Measurements from ENCODE around the gene ITPR1. TPM values are rescaled to one million over a fixed set of nuclear protein-coding genes. Genes with fewer than 3 reads are reported as not detected.
A peak's percentile ranks its signal among the peaks of the same experiment; 100 is the strongest.

The ITPR1 gene
- total and polyA plus RNA-seq, 4 donors, result 30.7 to 294 (median 149) TPM

DNA sequence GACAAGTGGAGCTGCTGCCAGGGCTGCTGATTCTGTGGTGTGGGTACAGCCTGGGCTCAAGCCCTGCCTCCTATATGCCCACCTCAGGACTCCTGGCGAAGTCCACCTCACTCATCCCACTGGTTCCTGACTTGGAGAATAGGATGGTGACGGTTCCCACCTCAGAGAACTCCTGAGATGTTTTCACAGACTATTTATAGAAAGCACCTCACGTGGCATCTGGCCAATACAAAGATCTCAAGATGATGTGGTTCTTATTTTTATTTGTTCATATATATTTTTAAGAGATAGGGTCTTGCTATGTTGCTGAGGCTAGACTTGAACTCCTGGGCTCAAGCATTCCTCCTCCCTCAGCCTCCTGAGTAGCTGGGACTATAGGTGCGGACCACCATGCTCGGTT lies 249.2 kb downstream of the ITPR1 start:
- Histone ChIP-seq H3K36me3 (ENCODE audit: control insufficient read depth in 1 of 2, insufficient read depth in 2 of 2, low read length in 1 of 2) (no peaks in the 10 kb centered on the region), H3K27ac (ENCODE audit: low read depth in 1 of 2, low read length in 2 of 2) (peak overlapping the region; percentile 50 to 72), H3K4me1 (ENCODE audit: control insufficient read depth in 1 of 2, insufficient read depth in 2 of 2, low read length in 2 of 2) (peaks cover 0 to 5% of the 10 kb centered on the region in 2 donors), H3K9me3 (ENCODE audit: control insufficient read depth, low read length) (no peaks in the 10 kb centered on the region), H3K27me3 (ENCODE audit: control insufficient read depth in 1 of 2, insufficient read depth in 2 of 2, low read length in 1 of 2) (no peaks in the 10 kb centered on the region), H3K4me3 (ENCODE audit: low read length in 2 of 2) (no peak overlapping the region)
- intact Hi-C loops (cut with DNase I), result loop anchor here (5.0 to 10.0 kb wide), 2 partner anchors 60 to 282 kb away; no protein-coding TSS in a partner anchor
- 61 to 65% methylated on average over 5 of the region's 5 CpGs for WGBS, 2 donors
- ATAC-seq (ENCODE audit: low FRiP score) (no peak), DNase-seq (no peak)

DNA sequence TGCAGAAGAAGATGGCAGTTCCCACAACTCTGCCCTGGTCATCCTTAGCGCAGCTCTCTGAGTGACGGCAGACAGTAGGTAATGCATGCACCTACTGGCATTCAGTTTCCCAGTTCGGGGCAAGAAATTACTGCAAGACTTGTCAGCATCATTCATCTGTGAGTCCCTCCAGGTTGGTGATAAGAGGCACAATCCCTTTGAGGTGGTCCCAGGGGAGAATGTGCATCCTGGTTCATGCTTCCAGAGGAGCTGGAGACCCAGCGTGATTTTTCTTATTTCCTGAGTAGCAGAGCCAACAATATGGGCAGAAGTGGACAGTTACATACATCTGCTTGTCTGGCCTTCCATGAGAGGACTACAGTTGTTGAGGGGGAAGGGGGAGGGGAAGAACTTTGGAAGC lies 250.2 kb downstream of the ITPR1 start:
- WGBS, 2 donors, result 91 to 93% methylated on average over 4 of the region's 4 CpGs
- Histone ChIP-seq H3K9me3 (ENCODE audit: control insufficient read depth, low read length) (no peaks in the 10 kb centered on the region), H3K4me1 (ENCODE audit: control insufficient read depth in 1 of 2, insufficient read depth in 2 of 2, low read length in 2 of 2) (peaks cover 0 to 5% of the 10 kb centered on the region in 2 donors), H3K36me3 (ENCODE audit: control insufficient read depth in 1 of 2, insufficient read depth in 2 of 2, low read length in 1 of 2) (no peaks in the 10 kb centered on the region), H3K27me3 (ENCODE audit: control insufficient read depth in 1 of 2, insufficient read depth in 2 of 2, low read length in 1 of 2) (no peaks in the 10 kb centered on the region), H3K4me3 (ENCODE audit: low read length in 2 of 2) (no peak overlapping the region), H3K27ac (ENCODE audit: low read depth in 1 of 2, low read length in 2 of 2) (no peak overlapping the region)
- DNase-seq (no peak), ATAC-seq (ENCODE audit: low FRiP score) (no peak)
- intact Hi-C loops (cut with DNase I), result loop anchor here (5.0 to 10.0 kb wide), 2 partner anchors 59 to 281 kb away; no protein-coding TSS in a partner anchor

DNA sequence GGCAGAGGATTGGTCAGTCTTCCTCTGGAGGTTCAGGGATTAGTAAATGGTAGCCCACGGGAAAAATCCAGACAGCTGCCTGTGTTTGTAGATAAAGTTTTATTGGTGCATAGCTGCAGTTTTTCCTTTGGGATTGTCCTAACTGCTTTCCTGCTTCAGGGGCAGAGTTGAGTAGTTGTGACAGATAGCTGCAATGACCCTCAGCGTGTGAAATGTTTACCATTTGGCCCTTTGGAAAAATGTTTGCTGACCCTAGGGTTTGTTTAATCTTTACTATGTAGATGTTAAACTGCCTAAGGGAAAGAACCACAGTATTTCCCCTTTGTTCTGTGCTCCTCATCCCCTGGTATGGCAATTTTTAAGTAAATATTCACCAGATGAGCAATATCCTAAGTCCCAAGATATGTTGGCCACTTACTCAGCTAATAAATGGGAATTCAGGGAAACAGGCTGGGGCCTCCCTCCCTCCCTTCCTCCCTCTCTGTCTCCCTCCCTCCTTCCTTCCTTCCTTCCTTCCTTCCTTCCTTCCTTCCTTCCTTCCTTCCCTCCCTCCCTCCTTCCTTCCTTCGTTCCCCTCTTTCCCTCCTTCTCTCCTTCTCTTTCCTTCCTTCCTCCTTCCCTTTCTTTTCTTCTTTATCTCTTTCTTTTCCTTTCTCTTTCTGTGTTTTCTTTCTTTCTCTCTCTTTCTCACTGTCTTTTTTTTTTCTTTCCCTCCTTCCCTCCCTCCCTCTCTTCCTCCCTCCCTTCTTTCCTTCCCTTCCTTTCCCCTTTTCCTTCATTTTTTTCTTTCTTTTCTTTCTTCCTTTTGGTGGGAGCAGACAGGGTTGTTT lies 251.5 kb downstream of the ITPR1 start:
- DNase-seq (no peak), ATAC-seq (ENCODE audit: low FRiP score) (no peak)
- Histone ChIP-seq H3K4me3 (ENCODE audit: low read length in 2 of 2) (no peak overlapping the region), H3K27ac (ENCODE audit: low read depth in 1 of 2, low read length in 2 of 2) (no peak overlapping the region), H3K4me1 (ENCODE audit: control insufficient read depth in 1 of 2, insufficient read depth in 2 of 2, low read length in 2 of 2) (peaks cover 0 to 5% of the 10 kb centered on the region in 2 donors), H3K36me3 (ENCODE audit: control insufficient read depth in 1 of 2, insufficient read depth in 2 of 2, low read length in 1 of 2) (no peaks in the 10 kb centered on the region), H3K27me3 (ENCODE audit: control insufficient read depth in 1 of 2, insufficient read depth in 2 of 2, low read length in 1 of 2) (no peaks in the 10 kb centered on the region), H3K9me3 (ENCODE audit: control insufficient read depth, low read length) (no peaks in the 10 kb centered on the region)
- 83 to 88% methylated on average over 3 of the region's 3 CpGs for WGBS, 2 donors
- intact Hi-C loops (cut with DNase I), result loop anchor here (5.0 to 10.0 kb wide), 2 partner anchors 58 to 280 kb away; no protein-coding TSS in a partner anchor

DNA sequence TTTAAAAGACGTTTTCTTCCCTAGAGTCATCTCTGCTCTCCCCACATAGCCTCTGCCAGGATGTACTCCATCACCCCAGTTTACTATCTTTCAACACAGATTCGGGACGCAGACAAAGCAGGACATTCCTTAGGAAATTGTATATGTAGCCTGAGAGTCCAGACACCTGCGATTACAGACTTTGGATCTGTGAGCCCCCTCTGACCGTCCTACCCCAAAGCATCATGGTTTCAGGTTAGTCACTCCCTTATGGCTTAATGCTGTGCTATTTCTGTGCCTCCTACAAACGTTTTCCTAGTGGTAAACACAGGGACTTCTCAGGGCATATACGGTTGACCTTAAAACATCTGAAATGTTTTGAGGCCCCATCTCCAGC lies 252.1 kb downstream of the ITPR1 start:
- DNase-seq (no peak), ATAC-seq (ENCODE audit: low FRiP score) (no peak)
- WGBS, 2 donors, result 63 to 69% methylated on average over 7 of the region's 7 CpGs
- H3K27me3 ChIP-seq (ENCODE audit: control insufficient read depth in 1 of 2, insufficient read depth in 2 of 2, low read length in 1 of 2), result no peaks in the 10 kb centered on the region
- no peaks in the 10 kb centered on the region for H3K9me3 ChIP-seq (ENCODE audit: control insufficient read depth, low read length)
- intact Hi-C loops (cut with DNase I), result loop anchor here in 1 of 2 donors (10.0 kb wide), 1 partner anchor 280 kb away; no protein-coding TSS in a partner anchor
- no peak overlapping the region for H3K4me3 ChIP-seq (ENCODE audit: low read length in 2 of 2)
- H3K27ac ChIP-seq (ENCODE audit: low read depth in 1 of 2, low read length in 2 of 2), result no peak overlapping the region
- H3K4me1 ChIP-seq (ENCODE audit: control insufficient read depth in 1 of 2, insufficient read depth in 2 of 2, low read length in 2 of 2), result peaks cover 0 to 7% of the 10 kb centered on the region in 2 donors
- no peaks in the 10 kb centered on the region for H3K36me3 ChIP-seq (ENCODE audit: control insufficient read depth in 1 of 2, insufficient read depth in 2 of 2, low read length in 1 of 2)

DNA sequence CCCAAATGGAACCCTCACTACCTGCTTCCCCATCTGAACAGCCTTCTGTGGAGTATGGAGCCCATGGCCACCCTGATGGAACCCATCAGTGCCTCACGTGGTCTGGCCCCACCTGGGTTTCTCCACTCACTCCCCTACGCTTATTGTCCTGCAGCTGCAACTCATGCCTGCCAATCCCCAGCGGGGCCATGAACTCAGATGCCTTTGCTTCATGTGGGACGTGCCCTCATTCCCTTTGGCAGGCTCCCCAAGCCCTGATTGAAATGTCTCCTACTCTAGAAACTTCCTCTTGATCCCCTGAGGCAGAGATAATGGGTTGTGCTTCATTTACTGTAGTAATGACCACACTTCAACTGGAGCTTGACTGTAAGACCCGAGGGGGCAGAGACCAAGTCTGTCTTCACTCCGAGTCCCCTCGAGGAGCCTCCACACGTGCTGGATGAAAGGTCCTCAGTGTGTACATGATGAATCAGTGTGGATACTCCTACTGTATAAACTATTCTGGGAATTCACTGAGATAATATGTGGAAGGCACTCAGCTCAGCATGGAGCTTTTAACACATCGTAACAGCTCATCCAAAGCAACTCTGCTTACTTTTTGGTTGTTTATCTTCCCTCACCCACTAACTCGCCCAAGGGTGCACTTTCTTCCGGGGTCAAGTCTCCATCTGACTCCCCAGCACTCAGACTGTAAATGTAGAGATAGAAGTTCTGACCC lies 253.3 kb downstream of the ITPR1 start:
- ATAC-seq (ENCODE audit: low FRiP score) (no peak), DNase-seq (no peak)
- peaks cover 5 to 9% of the 10 kb centered on the region in 2 donors for H3K4me1 ChIP-seq (ENCODE audit: control insufficient read depth in 1 of 2, insufficient read depth in 2 of 2, low read length in 2 of 2)
- H3K36me3 ChIP-seq (ENCODE audit: control insufficient read depth in 1 of 2, insufficient read depth in 2 of 2, low read length in 1 of 2), result no peaks in the 10 kb centered on the region
- H3K27ac ChIP-seq (ENCODE audit: low read depth in 1 of 2, low read length in 2 of 2), result no peak overlapping the region
- no peaks in the 10 kb centered on the region for H3K9me3 ChIP-seq (ENCODE audit: control insufficient read depth, low read length)
- intact Hi-C loops (cut with DNase I), result loop anchor here in 1 of 2 donors (10.0 kb wide), 1 partner anchor 278 kb away; no protein-coding TSS in a partner anchor
- H3K4me3 ChIP-seq (ENCODE audit: low read length in 2 of 2), result no peak overlapping the region
- WGBS, 2 donors, result 58 to 68% methylated on average over 11 of the region's 11 CpGs
- no peaks in the 10 kb centered on the region for H3K27me3 ChIP-seq (ENCODE audit: control insufficient read depth in 1 of 2, insufficient read depth in 2 of 2, low read length in 1 of 2)

DNA sequence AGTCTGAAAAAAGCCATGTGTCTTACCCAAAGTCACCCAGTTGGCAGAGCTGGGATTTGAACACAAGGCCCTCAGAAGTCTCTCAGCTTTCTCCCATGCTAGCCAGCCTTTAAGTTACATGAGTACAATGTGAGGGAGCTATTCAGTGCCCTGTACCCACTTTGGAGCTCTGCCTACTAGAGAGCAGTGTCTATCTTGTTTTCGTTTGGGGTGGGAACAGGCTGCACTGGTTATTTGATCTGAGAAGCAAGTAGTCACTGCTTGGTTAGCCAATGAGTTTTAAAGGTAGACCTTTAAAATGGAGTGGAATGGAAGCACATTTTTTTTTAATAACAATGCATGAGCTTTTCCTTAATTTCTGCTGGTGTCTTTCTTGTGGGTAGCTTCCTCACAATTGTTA lies 255.0 kb downstream of the ITPR1 start:
- peaks cover 5 to 9% of the 10 kb centered on the region in 2 donors for H3K4me1 ChIP-seq (ENCODE audit: control insufficient read depth in 1 of 2, insufficient read depth in 2 of 2, low read length in 2 of 2)
- ATAC-seq (ENCODE audit: low FRiP score), result no peak
- intact Hi-C loops (cut with DNase I), result loop anchor here in 1 of 2 donors (10.0 kb wide), 1 partner anchor 277 kb away; no protein-coding TSS in a partner anchor
- 81 to 86% methylated on average over 1 of the region's 1 CpG for WGBS, 2 donors
- DNase-seq, result no peak
- no peaks in the 10 kb centered on the region for H3K27me3 ChIP-seq (ENCODE audit: control insufficient read depth in 1 of 2, insufficient read depth in 2 of 2, low read length in 1 of 2)
- H3K36me3 ChIP-seq (ENCODE audit: control insufficient read depth in 1 of 2, insufficient read depth in 2 of 2, low read length in 1 of 2), result no peaks in the 10 kb centered on the region
- H3K27ac ChIP-seq (ENCODE audit: low read depth in 1 of 2, low read length in 2 of 2), result no peak overlapping the region
- H3K4me3 ChIP-seq (ENCODE audit: low read length in 2 of 2), result no peak overlapping the region
- no peaks in the 10 kb centered on the region for H3K9me3 ChIP-seq (ENCODE audit: control insufficient read depth, low read length)

DNA sequence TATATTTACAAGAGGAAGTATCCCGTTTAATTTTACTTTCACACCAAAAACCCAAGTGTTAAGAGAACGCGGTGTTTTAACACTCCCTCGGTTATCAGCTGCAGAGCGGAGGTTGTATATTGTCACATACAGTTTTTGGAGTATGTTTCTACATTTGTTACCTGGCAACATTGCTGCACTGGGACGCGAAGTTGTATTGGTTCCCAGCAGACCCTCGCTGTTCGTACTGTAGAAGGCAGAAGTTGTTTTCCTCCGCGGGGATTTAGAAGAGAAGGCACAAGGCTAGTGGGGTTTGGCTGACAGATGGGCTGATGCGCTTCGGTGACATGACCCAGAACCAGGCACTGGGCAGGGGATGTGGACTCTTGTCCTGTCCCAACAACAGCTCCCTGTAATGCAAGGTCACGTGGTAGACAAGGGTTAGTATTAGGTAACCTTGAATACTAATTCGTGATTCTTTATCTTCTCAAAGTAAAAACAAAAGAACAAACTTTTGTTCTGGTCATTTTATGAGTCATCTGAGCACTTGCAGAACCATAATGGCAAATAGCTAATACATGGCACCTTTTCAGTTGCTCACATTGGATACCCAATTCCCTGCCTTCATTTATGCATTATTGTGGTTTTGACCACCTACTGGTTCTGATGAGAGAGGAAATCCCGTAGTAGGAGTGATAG lies 255.7 kb downstream of the ITPR1 start:
- Histone ChIP-seq H3K27me3 (ENCODE audit: control insufficient read depth in 1 of 2, insufficient read depth in 2 of 2, low read length in 1 of 2) (no peaks in the 10 kb centered on the region), H3K9me3 (ENCODE audit: control insufficient read depth, low read length) (no peaks in the 10 kb centered on the region), H3K4me3 (ENCODE audit: low read length in 2 of 2) (no peak overlapping the region), H3K27ac (ENCODE audit: low read depth in 1 of 2, low read length in 2 of 2) (no peak overlapping the region), H3K4me1 (ENCODE audit: control insufficient read depth in 1 of 2, insufficient read depth in 2 of 2, low read length in 2 of 2) (peaks cover 5 to 9% of the 10 kb centered on the region in 2 donors), H3K36me3 (ENCODE audit: control insufficient read depth in 1 of 2, insufficient read depth in 2 of 2, low read length in 1 of 2) (no peaks in the 10 kb centered on the region)
- WGBS, 2 donors, result 90% methylated on average over 16 of the region's 16 CpGs
- DNase-seq, result no peak
- intact Hi-C loops (cut with DNase I), result loop anchor here in 1 of 2 donors (10.0 kb wide), 1 partner anchor 276 kb away; no protein-coding TSS in a partner anchor
- ATAC-seq (ENCODE audit: low FRiP score), result no peak

DNA sequence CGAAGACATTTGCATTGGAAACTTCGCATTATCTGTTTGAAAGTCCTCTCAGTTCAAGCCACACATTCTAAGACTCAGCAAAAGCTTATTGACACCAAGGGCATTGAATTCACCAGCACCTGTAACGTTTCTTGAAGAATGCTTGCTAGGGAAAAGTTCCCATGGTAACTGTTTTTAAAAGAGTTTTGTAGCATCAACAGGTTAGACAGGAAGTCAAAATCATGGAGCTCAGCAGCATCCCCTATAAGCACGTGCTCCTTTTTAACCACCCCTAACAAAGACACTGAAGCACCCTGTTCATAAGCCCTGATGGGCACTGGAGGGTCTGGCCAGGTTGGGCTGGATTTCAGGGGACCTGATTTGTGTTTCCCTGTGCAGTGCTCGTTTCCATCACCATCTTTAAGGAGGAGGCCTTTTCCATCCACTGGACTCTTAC lies 256.4 kb downstream of the ITPR1 start:
- Histone ChIP-seq H3K27me3 (ENCODE audit: control insufficient read depth in 1 of 2, insufficient read depth in 2 of 2, low read length in 1 of 2) (no peaks in the 10 kb centered on the region), H3K27ac (ENCODE audit: low read depth in 1 of 2, low read length in 2 of 2) (no peak overlapping the region), H3K36me3 (ENCODE audit: control insufficient read depth in 1 of 2, insufficient read depth in 2 of 2, low read length in 1 of 2) (no peaks in the 10 kb centered on the region), H3K4me3 (ENCODE audit: low read length in 2 of 2) (no peak overlapping the region), H3K4me1 (ENCODE audit: control insufficient read depth in 1 of 2, insufficient read depth in 2 of 2, low read length in 2 of 2) (peaks cover 5 to 9% of the 10 kb centered on the region in 2 donors), H3K9me3 (ENCODE audit: control insufficient read depth, low read length) (no peaks in the 10 kb centered on the region)
- intact Hi-C loops (cut with DNase I), result loop anchor here in 1 of 2 donors (10.0 kb wide), 1 partner anchor 275 kb away; no protein-coding TSS in a partner anchor
- DNase-seq (no peak), ATAC-seq (ENCODE audit: low FRiP score) (no peak)
- 94% methylated on average over 5 of the region's 5 CpGs for WGBS, 2 donors
